B cell (primary cell): ENCODE results near the gene XYLT1. TPM values are rescaled to one million over a fixed set of nuclear protein-coding genes. Genes with fewer than 3 reads are reported as not detected.

Source experiments
- ATAC-seq: fragments of 200-7000 bp; cut with Tn5 transposase; one replicate; pipeline ENCODE4 v1.10.0; 2021; ENCODE audit warnings: low read depth, mild to moderate bottlenecking, moderate number of reproducible peaks, moderate library complexity
- CTCF ChIA-PET: fragments of 350-600 bp; sonication (Branson Sonifier 250); formaldehyde crosslinking; loops from one replicate; lab custom pipeline; 2021; ENCODE audit warnings: antibody characterized with exemption, inconsistent platforms; lab: Charles Lee
- POLR2A ChIA-PET: fragments of 350-600 bp; sonication (Branson Sonifier 250); formaldehyde crosslinking; loops from one replicate; lab custom pipeline; 2021; ENCODE audit warnings: antibody characterized with exemption; lab: Charles Lee
- DNase-seq: peaks from one replicate; pipeline ENCODE4 v3.0.0; 2013
- H2AFZ ChIP-seq: 2 replicates; pipeline ENCODE4 v1.6.1; 2012; ENCODE audit warnings: mild to moderate bottlenecking, low read depth, low read length; ENCODE audit not compliant: insufficient read depth, poor library complexity, severe bottlenecking
- H3K27ac ChIP-seq, 2 donors: 1 replicate in 1 of 2; 2 replicates in 1 of 2; pipeline ENCODE4 v1.5.1; 2012 to 2013; ENCODE audit warnings: low read length in 2 of 2, mild to moderate bottlenecking in 2 of 2, moderate library complexity in 1 of 2
- H3K27me3 ChIP-seq, 4 experiments: fragments of 200-600 bp in 1 of 4; sonication (generic) in 1 of 4; replicated peaks in 1 of 4; 1 replicate in 2 of 4; 2 replicates in 2 of 4; pipeline versions ENCODE4 v1.6.1 to v1.7.0; 2013 to 2016; ENCODE audit warnings: low read length in 3 of 4, mild to moderate bottlenecking in 2 of 4, mixed read lengths in 1 of 4, moderate library complexity in 1 of 4; ENCODE audit not compliant: insufficient read depth in 4 of 4, control insufficient read depth in 3 of 4; ENCODE audit errors: control extremely low read depth in 1 of 4
- H3K36me3 ChIP-seq, 2 experiments: replicated peaks in 1 of 2; 1 replicate in 1 of 2; 2 replicates in 1 of 2; pipeline versions ENCODE4 v1.6.1 to v1.7.1; 2013; ENCODE audit warnings: low read length in 1 of 2; ENCODE audit not compliant: insufficient read depth in 2 of 2, control insufficient read depth in 1 of 2; ENCODE audit errors: control extremely low read depth in 1 of 2, extremely low read depth in 1 of 2
- H3K4me1 ChIP-seq, 2 donors: fragments of 200-600 bp in 1 of 2; sonication (generic) in 1 of 2; 1 replicate in 1 of 2; 2 replicates in 1 of 2; pipeline versions ENCODE4 v1.5.1 to v1.6.1; 2013 to 2017; ENCODE audit warnings: low read length in 2 of 2; ENCODE audit not compliant: control insufficient read depth in 2 of 2, insufficient read depth in 2 of 2
- H3K4me2 ChIP-seq: replicated peaks from 2 replicates; pipeline ENCODE3; 2012; ENCODE audit warnings: mild to moderate bottlenecking, low read depth, low read length; ENCODE audit not compliant: poor library complexity, severe bottlenecking
- H3K4me3 ChIP-seq, 5 experiments: fragments of 200-600 bp in 1 of 5; sonication (generic) in 1 of 5; 1 replicate in 3 of 5; 2 replicates in 2 of 5; pipeline versions ENCODE4 v1.5.1 to v1.7.0; 2011 to 2016; ENCODE audit warnings: low read length in 4 of 5, mild to moderate bottlenecking in 4 of 5, low read depth in 2 of 5, control low read depth in 1 of 5, moderate library complexity in 1 of 5; ENCODE audit not compliant: insufficient read depth in 1 of 5; ENCODE audit errors: control extremely low read depth in 1 of 5, extremely low read depth in 1 of 5
- H3K79me2 ChIP-seq: fragments of 200-600 bp; sonication (generic); one replicate; pipeline ENCODE4 v1.6.0; 2016; ENCODE audit warnings: low read length; ENCODE audit not compliant: control insufficient read depth, insufficient read depth
- H3K9ac ChIP-seq: fragments of 200-600 bp; sonication (generic); 2 replicates; pipeline ENCODE4 v1.6.1; 2017; ENCODE audit warnings: mild to moderate bottlenecking, low read length, moderate library complexity
- H3K9me3 ChIP-seq, 3 donors: one replicate each; pipeline versions ENCODE4 v1.6.1 to v1.7.1; 2013; ENCODE audit warnings: low read length in 2 of 3; ENCODE audit not compliant: control insufficient read depth in 2 of 3, insufficient read depth in 1 of 3; ENCODE audit errors: control extremely low read depth in 1 of 3
- H4K20me1 ChIP-seq: 2 replicates; pipeline ENCODE4 v1.6.0; 2012; ENCODE audit warnings: mild to moderate bottlenecking, low read length; ENCODE audit not compliant: insufficient read depth, control insufficient read depth, poor library complexity, severe bottlenecking
- H3K27ac Mint-ChIP-seq: one replicate; pipeline ENCODE4 v1.8.0; 2021; ENCODE audit warnings: mixed read lengths
- H3K27me3 Mint-ChIP-seq: one replicate; pipeline ENCODE4 v1.8.0; 2021; ENCODE audit warnings: mixed read lengths
- H3K4me1 Mint-ChIP-seq: one replicate; pipeline ENCODE4 v1.8.0; 2021; ENCODE audit warnings: mixed read lengths
- H3K4me3 Mint-ChIP-seq: one replicate; pipeline ENCODE4 v1.8.0; 2021; ENCODE audit warnings: mixed read lengths
- H3K9me3 Mint-ChIP-seq: one replicate; pipeline ENCODE4 v1.8.0; 2022; ENCODE audit warnings: mixed read lengths; ENCODE audit not compliant: insufficient read depth
- EZH2 ChIP-seq: IDR thresholded peaks from 2 replicates; pipeline ENCODE4 v1.6.1; 2012; ENCODE audit warnings: borderline replicate concordance, low read depth, mild to moderate bottlenecking, moderate library complexity, low read length; ENCODE audit not compliant: insufficient read depth, poor library complexity, severe bottlenecking
- WGBS: methylation state at CpG from one replicate; pipeline ENCODE4 v1.1.5; 2013; ENCODE audit warnings: missing lambda C conversion rate; ENCODE audit not compliant: insufficient coverage; 5-methylcytosine and 5-hydroxymethylcytosine counted together
- intact Hi-C: fragments of 100-400 bp; cut with micrococcal nuclease; formaldehyde crosslinking; loops from one replicate; pipeline ENCODE4 v1.10.0; 2022
- polyA plus RNA-seq: library from polyadenylated mRNA; depleted of rRNA; stranded (reverse); fragments of >200 nt; gene quantifications from 2 replicates; pipeline ENCODE4 v1.2.3, GENCODE V29; 2012
- total RNA-seq, 2 donors: library from RNA; stranded (reverse); fragments of 120-200 nt in 1 of 2; gene quantifications; 1 replicate in 1 of 2; 2 replicates in 1 of 2; pipeline versions ENCODE4 v1.2.3 to v1.2.4, GENCODE V29; 2013 to 2022
- TF ChIP-seq, protein P1 (sequence below): fragments of 200-600 bp; IDR thresholded peaks from one replicate; pipeline ENCODE4 v1.8.0; 2022; ENCODE audit warnings: antibody characterized with exemption, mild to moderate bottlenecking

The XYLT1 gene
- total and polyA plus RNA-seq, 2 donors (not counting 1 experiment from before 2014, with no cell fraction given): 8.7 to 59.6 TPM

DNA sequence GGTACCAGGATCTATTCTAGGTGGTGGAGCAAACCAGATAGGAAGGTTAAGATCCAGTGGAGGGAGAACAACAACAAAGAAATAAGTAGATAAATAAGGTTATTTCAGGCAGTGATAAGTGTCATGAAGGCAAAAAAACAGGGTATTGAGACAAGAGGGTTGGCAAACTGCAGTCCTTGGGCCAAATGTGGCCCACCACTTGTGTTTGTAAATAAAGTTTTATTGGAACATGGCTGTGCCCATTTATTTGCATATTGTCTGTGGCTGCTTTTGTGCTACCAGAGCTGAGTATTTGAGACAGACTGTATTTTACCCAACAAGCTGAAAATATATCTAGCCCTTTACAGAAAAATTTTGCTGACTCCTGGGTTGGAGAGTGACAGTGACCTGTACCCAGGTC, 361.3 kb downstream of the XYLT1 start:
- no peak overlapping the region for H3K4me2 ChIP-seq
- no peak for ATAC-seq
- no peaks in the 10 kb centered on the region for H3K4me1 ChIP-seq
- intact Hi-C loops: no loop called here
- H3K9ac ChIP-seq: no peak overlapping the region
- DNase-seq: no peak
- H2AFZ ChIP-seq: no peak overlapping the region
- no peaks in the 10 kb centered on the region for H4K20me1 ChIP-seq
- no peaks in the 10 kb centered on the region for H3K79me2 ChIP-seq
- CTCF ChIA-PET: no interaction called here
- Mint-ChIP-seq H3K27me3 (no peaks in the 10 kb centered on the region), H3K4me1 (peaks cover 3% of the 10 kb centered on the region), H3K4me3 (no peak overlapping the region), H3K27ac (no peak overlapping the region), H3K9me3 (peaks cover 5% of the 10 kb centered on the region)
- POLR2A ChIA-PET: no interaction called here
- no peaks in the 10 kb centered on the region for H3K9me3 ChIP-seq
- TF ChIP-seq, protein P1, sequence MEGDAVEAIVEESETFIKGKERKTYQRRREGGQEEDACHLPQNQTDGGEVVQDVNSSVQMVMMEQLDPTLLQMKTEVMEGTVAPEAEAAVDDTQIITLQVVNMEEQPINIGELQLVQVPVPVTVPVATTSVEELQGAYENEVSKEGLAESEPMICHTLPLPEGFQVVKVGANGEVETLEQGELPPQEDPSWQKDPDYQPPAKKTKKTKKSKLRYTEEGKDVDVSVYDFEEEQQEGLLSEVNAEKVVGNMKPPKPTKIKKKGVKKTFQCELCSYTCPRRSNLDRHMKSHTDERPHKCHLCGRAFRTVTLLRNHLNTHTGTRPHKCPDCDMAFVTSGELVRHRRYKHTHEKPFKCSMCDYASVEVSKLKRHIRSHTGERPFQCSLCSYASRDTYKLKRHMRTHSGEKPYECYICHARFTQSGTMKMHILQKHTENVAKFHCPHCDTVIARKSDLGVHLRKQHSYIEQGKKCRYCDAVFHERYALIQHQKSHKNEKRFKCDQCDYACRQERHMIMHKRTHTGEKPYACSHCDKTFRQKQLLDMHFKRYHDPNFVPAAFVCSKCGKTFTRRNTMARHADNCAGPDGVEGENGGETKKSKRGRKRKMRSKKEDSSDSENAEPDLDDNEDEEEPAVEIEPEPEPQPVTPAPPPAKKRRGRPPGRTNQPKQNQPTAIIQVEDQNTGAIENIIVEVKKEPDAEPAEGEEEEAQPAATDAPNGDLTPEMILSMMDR: no peak
- TF ChIP-seq EZH2: no peak
- H3K27me3 ChIP-seq: no peaks in the 10 kb centered on the region
- peaks cover 0 to 29% of the 10 kb centered on the region in 2 experiments for H3K36me3 ChIP-seq
- H3K4me3 ChIP-seq: no peak overlapping the region
- H3K27ac ChIP-seq: no peak overlapping the region

DNA sequence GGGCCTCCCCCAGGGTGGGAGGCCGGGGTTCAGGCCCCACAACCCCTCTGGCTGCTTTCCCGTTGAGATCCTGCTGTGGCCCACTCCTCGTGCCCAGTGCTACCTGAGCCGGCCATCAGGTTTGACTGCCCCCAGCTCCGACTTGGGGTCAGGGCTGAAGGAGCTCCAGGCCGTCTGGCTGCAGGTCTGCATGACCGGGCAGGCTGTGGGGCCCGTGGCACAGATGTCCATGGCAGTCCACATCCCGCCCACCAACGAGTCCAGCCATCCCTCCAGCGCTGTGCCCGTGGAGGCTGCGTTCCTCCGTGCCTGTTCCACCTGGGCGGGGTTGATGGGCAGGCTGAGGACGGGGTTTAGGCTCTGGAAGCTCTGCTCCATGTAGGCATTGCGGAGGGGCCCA, 362.2 kb downstream of the XYLT1 start:
- Histone ChIP-seq H3K27me3 (no peaks in the 10 kb centered on the region), H4K20me1 (no peaks in the 10 kb centered on the region), H3K9ac (no peak overlapping the region), H3K4me3 (no peak overlapping the region), H3K27ac (no peak overlapping the region), H3K9me3 (no peaks in the 10 kb centered on the region), H3K4me1 (no peaks in the 10 kb centered on the region), H3K36me3 (peaks cover 0 to 29% of the 10 kb centered on the region in 2 experiments), H3K4me2 (no peak overlapping the region), H2AFZ (no peak overlapping the region), H3K79me2 (no peaks in the 10 kb centered on the region)
- TF ChIP-seq, protein P1: no peak
- no peak for TF ChIP-seq EZH2
- Mint-ChIP-seq H3K4me3 (no peak overlapping the region), H3K4me1 (peaks cover 5% of the 10 kb centered on the region), H3K27ac (no peak overlapping the region), H3K9me3 (peaks cover 5% of the 10 kb centered on the region), H3K27me3 (no peaks in the 10 kb centered on the region)
- ATAC-seq (no peak), DNase-seq (no peak)
- ChIA-PET CTCF (no interaction called here), POLR2A (no interaction called here)
- intact Hi-C loops: no loop called here
- 90% methylated on average over 16 of the region's 17 CpGs for WGBS
